Measurements from ENCODE around the gene DSCAML1. TPM values are rescaled to one million over a fixed set of nuclear protein-coding genes. Genes with fewer than 3 reads are reported as not detected.

Gene DSCAML1
- total and polyA plus RNA-seq, 7 experiments from 2014 or later: 0.17 to 1.3 (median 0.60) TPM; not detected in 2

DNA sequence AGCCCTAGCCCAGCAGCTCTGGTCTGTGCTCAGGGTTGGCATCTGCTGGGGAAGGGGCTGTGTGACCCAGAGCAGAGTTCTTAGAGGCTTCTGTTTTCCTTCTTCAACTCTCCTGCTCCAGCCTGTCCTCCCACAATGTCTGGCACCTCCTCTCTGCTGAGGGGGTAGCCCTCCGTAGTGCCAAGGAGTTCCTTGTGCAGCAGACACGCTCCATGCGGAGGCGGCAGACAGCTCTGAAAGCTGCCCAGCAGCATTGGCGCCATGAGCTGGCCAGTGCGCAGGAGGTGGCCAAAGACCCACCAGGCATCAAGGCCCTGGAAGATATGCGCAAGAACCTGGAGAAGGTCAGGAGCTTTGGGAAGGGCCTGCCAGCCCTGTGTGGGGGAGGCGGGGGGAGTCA lies 400.0 kb downstream of the DSCAML1 start:
- Mint-ChIP-seq H3K4me3 (no peak overlapping the region), H3K27me3 (no peaks in the 10 kb centered on the region), H3K9me3 (peaks cover 0 to 28% (median 2%) of the 10 kb centered on the region in 11 donors), H3K27ac (no peak overlapping the region), H3K4me1 (peaks cover 0 to 7% (median 0%) of the 10 kb centered on the region in 7 donors), H3K36me3 (peaks cover 26 to 95% (median 77%) of the 10 kb centered on the region in 5 donors)
- ChIA-PET CTCF (interaction anchor here (0.6 kb wide), 1 partner anchor 748 kb away, joined by 3 read pairs; no protein-coding TSS in a partner anchor), POLR2A (no interaction called here)
- no peaks in the 10 kb centered on the region for H3K4me1 ChIP-seq (ENCODE audit: control insufficient read depth in 2 of 2, insufficient read depth in 2 of 2, low read length in 2 of 2)
- H3K27me3 ChIP-seq (ENCODE audit: control insufficient read depth in 2 of 2, insufficient read depth in 2 of 2, low read length in 2 of 2): no peaks in the 10 kb centered on the region
- no peak for DNase-seq
- H3K4me3 ChIP-seq (ENCODE audit: low read length): no peak overlapping the region
- intact Hi-C loops (cut with micrococcal nuclease): no loop called here
- peaks cover 0 to 7% (median 0%) of the 10 kb centered on the region in 3 experiments for H3K9me3 ChIP-seq (ENCODE audit: control insufficient read depth in 2 of 3, low read length in 3 of 3)
- ATAC-seq: no peak
- peaks cover 15 to 64% (median 18%) of the 10 kb centered on the region in 3 experiments for H3K36me3 ChIP-seq (ENCODE audit: control insufficient read depth in 2 of 3, insufficient read depth in 3 of 3, low read length in 3 of 3)
- no peak overlapping the region for H3K27ac ChIP-seq (ENCODE audit: low read depth, low read length)

DNA sequence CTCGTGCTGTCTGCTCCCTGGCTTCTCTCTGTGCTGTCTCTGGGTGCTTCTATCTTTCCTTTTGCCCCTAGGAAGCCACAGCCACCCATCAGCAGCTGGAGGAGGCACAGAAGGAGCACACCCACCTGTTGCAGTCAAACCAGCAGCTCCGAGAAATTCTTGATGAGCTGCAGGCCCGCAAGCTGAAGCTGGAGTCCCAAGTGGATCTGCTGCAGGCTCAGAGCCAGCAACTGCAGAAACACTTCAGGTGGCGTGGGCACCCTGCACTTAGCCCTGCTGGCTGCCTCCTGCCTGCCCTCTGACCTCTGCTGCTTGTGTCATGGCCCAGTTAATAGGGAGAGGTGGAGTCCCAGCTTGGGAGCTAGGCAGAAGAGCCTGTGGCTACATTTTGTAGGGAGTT lies 401.5 kb downstream of the DSCAML1 start:
- Histone ChIP-seq H3K4me3 (ENCODE audit: low read length) (no peak overlapping the region), H3K36me3 (ENCODE audit: control insufficient read depth in 2 of 3, insufficient read depth in 3 of 3, low read length in 3 of 3) (peaks cover 15 to 79% (median 19%) of the 10 kb centered on the region in 3 experiments), H3K4me1 (ENCODE audit: control insufficient read depth in 2 of 2, insufficient read depth in 2 of 2, low read length in 2 of 2) (no peaks in the 10 kb centered on the region), H3K27me3 (ENCODE audit: control insufficient read depth in 2 of 2, insufficient read depth in 2 of 2, low read length in 2 of 2) (no peaks in the 10 kb centered on the region), H3K27ac (ENCODE audit: low read depth, low read length) (no peak overlapping the region), H3K9me3 (ENCODE audit: control insufficient read depth in 2 of 3, low read length in 3 of 3) (peaks cover 0 to 7% (median 0%) of the 10 kb centered on the region in 3 experiments)
- intact Hi-C loops (cut with micrococcal nuclease): no loop called here
- CTCF ChIA-PET: no interaction called here
- H3K4me1 Mint-ChIP-seq: peaks cover 0 to 4% (median 0%) of the 10 kb centered on the region in 7 donors
- H3K9me3 Mint-ChIP-seq: peaks cover 0 to 28% (median 2%) of the 10 kb centered on the region in 11 donors
- DNase-seq: no peak
- H3K36me3 Mint-ChIP-seq: peaks cover 33 to 93% (median 79%) of the 10 kb centered on the region in 5 donors
- no peak overlapping the region for H3K27ac Mint-ChIP-seq
- POLR2A ChIA-PET: no interaction called here
- ATAC-seq: no peak
- H3K4me3 Mint-ChIP-seq: no peak overlapping the region
- H3K27me3 Mint-ChIP-seq: no peaks in the 10 kb centered on the region

GRCh38 chr11:117394221-117394925 lies 402.6 kb downstream of the DSCAML1 start:
- CTCF ChIA-PET: no interaction called here

GRCh38 chr11:117392979-117393378 lies 404.0 kb downstream of the DSCAML1 start:
- H3K36me3 ChIP-seq (ENCODE audit: control insufficient read depth in 2 of 3, insufficient read depth in 3 of 3, low read length in 3 of 3): peaks cover 15 to 81% (median 19%) of the 10 kb centered on the region in 3 experiments
- H3K36me3 Mint-ChIP-seq: peaks cover 31 to 88% (median 65%) of the 10 kb centered on the region in 5 donors
- no peak overlapping the region for H3K27ac Mint-ChIP-seq
- DNase-seq: no peak
- no peaks in the 10 kb centered on the region for H3K27me3 Mint-ChIP-seq
- H3K27me3 ChIP-seq (ENCODE audit: control insufficient read depth in 2 of 2, insufficient read depth in 2 of 2, low read length in 2 of 2): no peaks in the 10 kb centered on the region
- peaks cover 0 to 10% (median 2%) of the 10 kb centered on the region in 11 donors for H3K9me3 Mint-ChIP-seq
- peaks cover 0 to under 1% (median 0%) of the 10 kb centered on the region in 3 experiments for H3K9me3 ChIP-seq (ENCODE audit: control insufficient read depth in 2 of 3, low read length in 3 of 3)
- POLR2A ChIA-PET: no interaction called here
- no peak overlapping the region for H3K4me3 Mint-ChIP-seq
- CTCF ChIA-PET: no interaction called here
- H3K4me3 ChIP-seq (ENCODE audit: low read length): no peak overlapping the region
- no peak overlapping the region for H3K27ac ChIP-seq (ENCODE audit: low read depth, low read length)
- H3K4me1 ChIP-seq (ENCODE audit: control insufficient read depth in 2 of 2, insufficient read depth in 2 of 2, low read length in 2 of 2): no peaks in the 10 kb centered on the region
- ATAC-seq: no peak
- H3K4me1 Mint-ChIP-seq: peaks cover 0 to 3% (median 0%) of the 10 kb centered on the region in 7 donors
- intact Hi-C loops (cut with micrococcal nuclease): no loop called here

More at GRCh38 chr11:117394221-117394925, 402.6 kb downstream of the DSCAML1 start:
- no peaks in the 10 kb centered on the region for H3K27me3 Mint-ChIP-seq
- no peaks in the 10 kb centered on the region for H3K4me1 ChIP-seq (ENCODE audit: control insufficient read depth in 2 of 2, insufficient read depth in 2 of 2, low read length in 2 of 2)
- peaks cover 0 to 23% (median 2%) of the 10 kb centered on the region in 11 donors for H3K9me3 Mint-ChIP-seq
- ATAC-seq: no peak
- no peak for DNase-seq
- no peak overlapping the region for H3K27ac ChIP-seq (ENCODE audit: low read depth, low read length)
- no peak overlapping the region for H3K27ac Mint-ChIP-seq
- no peaks in the 10 kb centered on the region for H3K27me3 ChIP-seq (ENCODE audit: control insufficient read depth in 2 of 2, insufficient read depth in 2 of 2, low read length in 2 of 2)
- no peak overlapping the region for H3K4me3 Mint-ChIP-seq
- peaks cover 0 to 3% (median 0%) of the 10 kb centered on the region in 7 donors for H3K4me1 Mint-ChIP-seq
- intact Hi-C loops (cut with micrococcal nuclease): no loop called here
- H3K4me3 ChIP-seq (ENCODE audit: low read length): no peak overlapping the region
- peaks cover 15 to 82% (median 19%) of the 10 kb centered on the region in 3 experiments for H3K36me3 ChIP-seq (ENCODE audit: control insufficient read depth in 2 of 3, insufficient read depth in 3 of 3, low read length in 3 of 3)
- peaks cover 0 to 7% (median 0%) of the 10 kb centered on the region in 3 experiments for H3K9me3 ChIP-seq (ENCODE audit: control insufficient read depth in 2 of 3, low read length in 3 of 3)
- peaks cover 36 to 89% (median 73%) of the 10 kb centered on the region in 5 donors for H3K36me3 Mint-ChIP-seq
- POLR2A ChIA-PET: no interaction called here

DNA sequence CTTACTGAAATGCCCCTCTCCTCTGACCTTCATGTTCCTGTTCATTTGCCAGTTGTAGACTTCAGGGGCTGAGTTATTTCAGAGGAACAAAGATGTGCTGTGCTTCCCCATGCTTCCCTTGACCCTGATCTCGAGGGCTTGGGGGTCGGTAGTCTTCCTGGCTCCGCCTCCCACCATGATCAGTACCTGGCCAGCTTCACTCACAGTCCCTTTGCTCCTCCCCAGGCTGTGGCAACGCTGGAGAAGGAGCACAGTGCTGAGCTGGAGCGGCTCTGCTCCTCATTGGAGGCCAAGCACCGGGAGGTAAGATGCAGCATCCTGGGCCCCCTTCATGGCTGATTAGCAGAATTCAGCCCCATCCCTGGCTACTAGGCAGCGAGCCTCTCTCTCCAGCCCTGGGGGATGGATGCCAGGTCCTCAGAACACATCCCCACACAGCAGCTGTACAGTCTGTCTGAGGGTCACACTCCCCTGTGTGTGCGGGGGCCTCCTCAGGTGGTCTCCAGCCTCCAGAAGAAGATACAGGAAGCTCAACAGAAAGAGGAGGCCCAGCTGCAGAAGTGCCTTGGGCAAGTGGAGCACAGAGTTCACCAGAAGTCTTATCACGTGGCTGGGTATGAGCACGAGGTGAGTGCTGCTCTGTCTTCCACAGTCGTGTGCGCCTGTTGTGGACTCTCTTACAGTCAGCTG lies 404.9 kb downstream of the DSCAML1 start:
- peaks cover 11 to 83% (median 22%) of the 10 kb centered on the region in 3 experiments for H3K36me3 ChIP-seq (ENCODE audit: control insufficient read depth in 2 of 3, insufficient read depth in 3 of 3, low read length in 3 of 3)
- Mint-ChIP-seq H3K9me3 (peaks cover 0 to 3% (median 0%) of the 10 kb centered on the region in 11 donors), H3K27me3 (no peaks in the 10 kb centered on the region), H3K36me3 (peaks cover 23 to 81% (median 56%) of the 10 kb centered on the region in 5 donors), H3K4me3 (no peak overlapping the region), H3K4me1 (peaks cover 0 to 3% (median 0%) of the 10 kb centered on the region in 7 donors), H3K27ac (no peak overlapping the region)
- no peak for ATAC-seq
- H3K4me3 ChIP-seq (ENCODE audit: low read length): no peak overlapping the region
- no peak for DNase-seq
- ChIA-PET CTCF (no interaction called here), POLR2A (no interaction called here)
- no peaks in the 10 kb centered on the region for H3K9me3 ChIP-seq (ENCODE audit: control insufficient read depth in 2 of 3, low read length in 3 of 3)
- intact Hi-C loops (cut with micrococcal nuclease): no loop called here
- no peak overlapping the region for H3K27ac ChIP-seq (ENCODE audit: low read depth, low read length)
- H3K27me3 ChIP-seq (ENCODE audit: control insufficient read depth in 2 of 2, insufficient read depth in 2 of 2, low read length in 2 of 2): no peaks in the 10 kb centered on the region
- H3K4me1 ChIP-seq (ENCODE audit: control insufficient read depth in 2 of 2, insufficient read depth in 2 of 2, low read length in 2 of 2): no peaks in the 10 kb centered on the region

GRCh38 chr11:117391181-117391580 lies 405.8 kb downstream of the DSCAML1 start:
- POLR2A ChIA-PET: no interaction called here
- Mint-ChIP-seq H3K4me3 (no peak overlapping the region), H3K27me3 (no peaks in the 10 kb centered on the region), H3K9me3 (no peaks in the 10 kb centered on the region), H3K4me1 (peaks cover 0 to 3% (median 0%) of the 10 kb centered on the region in 7 donors), H3K36me3 (peaks cover 14 to 78% (median 50%) of the 10 kb centered on the region in 5 donors), H3K27ac (peak overlapping the region in 1 of 9 donors; percentile 34)
- peaks cover 4 to 83% (median 13%) of the 10 kb centered on the region in 3 experiments for H3K36me3 ChIP-seq (ENCODE audit: control insufficient read depth in 2 of 3, insufficient read depth in 3 of 3, low read length in 3 of 3)
- ATAC-seq: no peak
- CTCF ChIA-PET: no interaction called here
- no peaks in the 10 kb centered on the region for H3K4me1 ChIP-seq (ENCODE audit: control insufficient read depth in 2 of 2, insufficient read depth in 2 of 2, low read length in 2 of 2)
- H3K4me3 ChIP-seq (ENCODE audit: low read length): no peak overlapping the region
- intact Hi-C loops (cut with micrococcal nuclease): no loop called here
- no peaks in the 10 kb centered on the region for H3K9me3 ChIP-seq (ENCODE audit: control insufficient read depth in 2 of 3, low read length in 3 of 3)
- no peak for DNase-seq
- no peak overlapping the region for H3K27ac ChIP-seq (ENCODE audit: low read depth, low read length)
- H3K27me3 ChIP-seq (ENCODE audit: control insufficient read depth in 2 of 2, insufficient read depth in 2 of 2, low read length in 2 of 2): no peaks in the 10 kb centered on the region
